ENCODE measurements around the gene FZD4.

FZD4 gene

DNA sequence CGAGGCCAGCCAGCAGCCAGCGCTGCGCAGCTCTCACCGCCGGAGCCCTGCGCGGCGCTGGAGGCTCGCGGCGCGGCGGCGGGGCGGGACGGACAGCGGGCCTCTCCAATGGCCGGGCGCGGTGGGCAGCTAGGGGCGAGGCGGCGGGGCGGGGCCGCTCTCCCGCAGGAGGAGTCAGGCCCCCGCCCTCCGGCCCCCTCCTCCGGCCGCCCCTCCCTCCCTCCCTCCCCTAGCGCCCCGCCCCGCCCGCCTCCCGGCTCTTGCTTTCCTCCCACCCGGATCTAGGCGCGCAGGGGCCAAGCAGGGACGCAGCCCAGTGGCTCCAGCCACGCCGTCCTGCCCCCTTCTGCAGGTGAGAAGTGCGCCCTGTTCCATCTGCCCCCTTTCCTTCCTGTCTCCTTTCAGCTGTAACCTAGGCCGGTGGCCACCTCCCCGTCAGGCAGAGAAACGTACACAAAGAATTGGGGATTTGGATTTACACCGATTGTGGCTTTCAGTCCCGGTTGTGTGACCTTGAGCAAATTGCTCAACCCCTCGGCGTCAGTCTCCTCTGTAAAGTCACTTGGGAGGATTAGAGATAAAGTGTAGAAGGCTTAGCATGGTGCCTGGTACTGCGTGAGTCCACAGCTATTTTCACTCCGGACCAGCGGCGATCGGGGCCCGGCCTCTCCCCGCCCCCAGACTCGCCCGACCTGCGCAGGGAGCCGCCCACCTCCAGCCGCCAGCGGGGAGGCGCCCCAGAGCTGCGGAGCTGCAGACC lies at the start of gene FZD4 (continued):
- TF ChIP-seq, protein P1, sequence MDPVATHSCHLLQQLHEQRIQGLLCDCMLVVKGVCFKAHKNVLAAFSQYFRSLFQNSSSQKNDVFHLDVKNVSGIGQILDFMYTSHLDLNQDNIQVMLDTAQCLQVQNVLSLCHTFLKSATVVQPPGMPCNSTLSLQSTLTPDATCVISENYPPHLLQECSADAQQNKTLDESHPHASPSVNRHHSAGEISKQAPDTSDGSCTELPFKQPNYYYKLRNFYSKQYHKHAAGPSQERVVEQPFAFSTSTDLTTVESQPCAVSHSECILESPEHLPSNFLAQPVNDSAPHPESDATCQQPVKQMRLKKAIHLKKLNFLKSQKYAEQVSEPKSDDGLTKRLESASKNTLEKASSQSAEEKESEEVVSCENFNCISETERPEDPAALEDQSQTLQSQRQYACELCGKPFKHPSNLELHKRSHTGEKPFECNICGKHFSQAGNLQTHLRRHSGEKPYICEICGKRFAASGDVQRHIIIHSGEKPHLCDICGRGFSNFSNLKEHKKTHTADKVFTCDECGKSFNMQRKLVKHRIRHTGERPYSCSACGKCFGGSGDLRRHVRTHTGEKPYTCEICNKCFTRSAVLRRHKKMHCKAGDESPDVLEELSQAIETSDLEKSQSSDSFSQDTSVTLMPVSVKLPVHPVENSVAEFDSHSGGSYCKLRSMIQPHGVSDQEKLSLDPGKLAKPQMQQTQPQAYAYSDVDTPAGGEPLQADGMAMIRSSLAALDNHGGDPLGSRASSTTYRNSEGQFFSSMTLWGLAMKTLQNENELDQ (tag by site-specific recombination; IDR thresholded peaks at IDR 0.05; ENCODE audit: low read depth), result no peak
- TF ChIP-seq, protein P2, sequence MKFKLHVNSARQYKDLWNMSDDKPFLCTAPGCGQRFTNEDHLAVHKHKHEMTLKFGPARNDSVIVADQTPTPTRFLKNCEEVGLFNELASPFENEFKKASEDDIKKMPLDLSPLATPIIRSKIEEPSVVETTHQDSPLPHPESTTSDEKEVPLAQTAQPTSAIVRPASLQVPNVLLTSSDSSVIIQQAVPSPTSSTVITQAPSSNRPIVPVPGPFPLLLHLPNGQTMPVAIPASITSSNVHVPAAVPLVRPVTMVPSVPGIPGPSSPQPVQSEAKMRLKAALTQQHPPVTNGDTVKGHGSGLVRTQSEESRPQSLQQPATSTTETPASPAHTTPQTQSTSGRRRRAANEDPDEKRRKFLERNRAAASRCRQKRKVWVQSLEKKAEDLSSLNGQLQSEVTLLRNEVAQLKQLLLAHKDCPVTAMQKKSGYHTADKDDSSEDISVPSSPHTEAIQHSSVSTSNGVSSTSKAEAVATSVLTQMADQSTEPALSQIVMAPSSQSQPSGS (tag by site-specific recombination; IDR thresholded peaks at IDR 0.05; ENCODE audit: low read depth), result no peak
- TF ChIP-seq ZNF239 (tag by site-specific recombination; IDR thresholded peaks at IDR 0.05) (no peak), ZNF792 (tag by site-specific recombination; IDR thresholded peaks at IDR 0.05) (no peak), ZBTB7A (tag by site-specific recombination; IDR thresholded peaks at IDR 0.05; ENCODE audit: low read depth) (no peak), ZNF23 (tag by site-specific recombination; IDR thresholded peaks at IDR 0.05; ENCODE audit: borderline replicate concordance) (no peak), ZNF791 (tag by site-specific recombination; IDR thresholded peaks at IDR 0.05) (no peak), ZFHX2 (tag by site-specific recombination; conservative IDR thresholded peaks at IDR 0.05) (peak; percentile 85), ZNF24 (tag by site-specific recombination; IDR thresholded peaks at IDR 0.05) (no peak), ZBTB48 (tag by site-specific recombination; IDR thresholded peaks at IDR 0.05) (no peak; the same call in 1 of the 2 replicates), ZNF777 (tag by site-specific recombination; IDR thresholded peaks at IDR 0.05; ENCODE audit: borderline replicate concordance) (no peak), RBAK (tag by site-specific recombination; IDR thresholded peaks at IDR 0.05) (no peak), ZNF530 (tag by site-specific recombination; IDR thresholded peaks at IDR 0.05; ENCODE audit: low read depth) (no peak), ZNF600 (tag by site-specific recombination; IDR thresholded peaks at IDR 0.05) (peak; percentile 57; the same call in 1 of the 2 replicates), ZFP69B (tag by site-specific recombination; IDR thresholded peaks at IDR 0.05) (no peak), GFI1B (tag by site-specific recombination; IDR thresholded peaks at IDR 0.05) (no peak), ZNF211 (tag by site-specific recombination; IDR thresholded peaks at IDR 0.05; ENCODE audit: low read depth) (no peak), WT1 (tag by site-specific recombination; IDR thresholded peaks at IDR 0.05) (no peak), ZNF214 (tag by site-specific recombination; IDR thresholded peaks at IDR 0.05; ENCODE audit: borderline replicate concordance) (no peak), ZNF335 (tag by site-specific recombination; conservative IDR thresholded peaks at IDR 0.05) (peak; percentile 85), ZNF830 (tag by site-specific recombination; IDR thresholded peaks at IDR 0.05; ENCODE audit: low read depth) (no peak)
- TF ChIP-seq, protein P3, sequence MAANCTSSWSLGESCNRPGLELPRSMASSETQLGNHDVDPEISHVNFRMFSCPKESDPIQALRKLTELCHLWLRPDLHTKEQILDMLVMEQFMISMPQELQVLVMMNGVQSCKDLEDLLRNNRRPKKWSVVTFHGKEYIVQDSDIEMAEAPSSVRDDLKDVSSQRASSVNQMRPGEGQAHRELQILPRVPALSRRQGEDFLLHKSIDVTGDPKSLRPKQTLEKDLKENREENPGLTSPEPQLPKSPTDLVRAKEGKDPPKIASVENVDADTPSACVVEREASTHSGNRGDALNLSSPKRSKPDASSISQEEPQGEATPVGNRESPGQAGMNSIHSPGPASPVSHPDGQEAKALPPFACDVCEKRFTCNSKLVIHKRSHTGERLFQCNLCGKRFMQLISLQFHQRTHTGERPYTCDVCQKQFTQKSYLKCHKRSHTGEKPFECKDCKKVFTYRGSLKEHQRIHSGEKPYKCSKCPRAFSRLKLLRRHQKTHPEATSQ (tag by site-specific recombination; IDR thresholded peaks at IDR 0.05), result no peak
- TF ChIP-seq, protein P4, sequence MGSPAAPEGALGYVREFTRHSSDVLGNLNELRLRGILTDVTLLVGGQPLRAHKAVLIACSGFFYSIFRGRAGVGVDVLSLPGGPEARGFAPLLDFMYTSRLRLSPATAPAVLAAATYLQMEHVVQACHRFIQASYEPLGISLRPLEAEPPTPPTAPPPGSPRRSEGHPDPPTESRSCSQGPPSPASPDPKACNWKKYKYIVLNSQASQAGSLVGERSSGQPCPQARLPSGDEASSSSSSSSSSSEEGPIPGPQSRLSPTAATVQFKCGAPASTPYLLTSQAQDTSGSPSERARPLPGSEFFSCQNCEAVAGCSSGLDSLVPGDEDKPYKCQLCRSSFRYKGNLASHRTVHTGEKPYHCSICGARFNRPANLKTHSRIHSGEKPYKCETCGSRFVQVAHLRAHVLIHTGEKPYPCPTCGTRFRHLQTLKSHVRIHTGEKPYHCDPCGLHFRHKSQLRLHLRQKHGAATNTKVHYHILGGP (tag by site-specific recombination; IDR thresholded peaks at IDR 0.05), result no peak
- TF ChIP-seq, protein P5, sequence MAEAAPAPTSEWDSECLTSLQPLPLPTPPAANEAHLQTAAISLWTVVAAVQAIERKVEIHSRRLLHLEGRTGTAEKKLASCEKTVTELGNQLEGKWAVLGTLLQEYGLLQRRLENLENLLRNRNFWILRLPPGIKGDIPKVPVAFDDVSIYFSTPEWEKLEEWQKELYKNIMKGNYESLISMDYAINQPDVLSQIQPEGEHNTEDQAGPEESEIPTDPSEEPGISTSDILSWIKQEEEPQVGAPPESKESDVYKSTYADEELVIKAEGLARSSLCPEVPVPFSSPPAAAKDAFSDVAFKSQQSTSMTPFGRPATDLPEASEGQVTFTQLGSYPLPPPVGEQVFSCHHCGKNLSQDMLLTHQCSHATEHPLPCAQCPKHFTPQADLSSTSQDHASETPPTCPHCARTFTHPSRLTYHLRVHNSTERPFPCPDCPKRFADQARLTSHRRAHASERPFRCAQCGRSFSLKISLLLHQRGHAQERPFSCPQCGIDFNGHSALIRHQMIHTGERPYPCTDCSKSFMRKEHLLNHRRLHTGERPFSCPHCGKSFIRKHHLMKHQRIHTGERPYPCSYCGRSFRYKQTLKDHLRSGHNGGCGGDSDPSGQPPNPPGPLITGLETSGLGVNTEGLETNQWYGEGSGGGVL (tag by site-specific recombination; IDR thresholded peaks at IDR 0.05), result no peak
- TF ChIP-seq, protein P6, sequence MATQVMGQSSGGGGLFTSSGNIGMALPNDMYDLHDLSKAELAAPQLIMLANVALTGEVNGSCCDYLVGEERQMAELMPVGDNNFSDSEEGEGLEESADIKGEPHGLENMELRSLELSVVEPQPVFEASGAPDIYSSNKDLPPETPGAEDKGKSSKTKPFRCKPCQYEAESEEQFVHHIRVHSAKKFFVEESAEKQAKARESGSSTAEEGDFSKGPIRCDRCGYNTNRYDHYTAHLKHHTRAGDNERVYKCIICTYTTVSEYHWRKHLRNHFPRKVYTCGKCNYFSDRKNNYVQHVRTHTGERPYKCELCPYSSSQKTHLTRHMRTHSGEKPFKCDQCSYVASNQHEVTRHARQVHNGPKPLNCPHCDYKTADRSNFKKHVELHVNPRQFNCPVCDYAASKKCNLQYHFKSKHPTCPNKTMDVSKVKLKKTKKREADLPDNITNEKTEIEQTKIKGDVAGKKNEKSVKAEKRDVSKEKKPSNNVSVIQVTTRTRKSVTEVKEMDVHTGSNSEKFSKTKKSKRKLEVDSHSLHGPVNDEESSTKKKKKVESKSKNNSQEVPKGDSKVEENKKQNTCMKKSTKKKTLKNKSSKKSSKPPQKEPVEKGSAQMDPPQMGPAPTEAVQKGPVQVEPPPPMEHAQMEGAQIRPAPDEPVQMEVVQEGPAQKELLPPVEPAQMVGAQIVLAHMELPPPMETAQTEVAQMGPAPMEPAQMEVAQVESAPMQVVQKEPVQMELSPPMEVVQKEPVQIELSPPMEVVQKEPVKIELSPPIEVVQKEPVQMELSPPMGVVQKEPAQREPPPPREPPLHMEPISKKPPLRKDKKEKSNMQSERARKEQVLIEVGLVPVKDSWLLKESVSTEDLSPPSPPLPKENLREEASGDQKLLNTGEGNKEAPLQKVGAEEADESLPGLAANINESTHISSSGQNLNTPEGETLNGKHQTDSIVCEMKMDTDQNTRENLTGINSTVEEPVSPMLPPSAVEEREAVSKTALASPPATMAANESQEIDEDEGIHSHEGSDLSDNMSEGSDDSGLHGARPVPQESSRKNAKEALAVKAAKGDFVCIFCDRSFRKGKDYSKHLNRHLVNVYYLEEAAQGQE (tag by site-specific recombination; IDR thresholded peaks at IDR 0.05), result no peak
- TF ChIP-seq, protein P7, sequence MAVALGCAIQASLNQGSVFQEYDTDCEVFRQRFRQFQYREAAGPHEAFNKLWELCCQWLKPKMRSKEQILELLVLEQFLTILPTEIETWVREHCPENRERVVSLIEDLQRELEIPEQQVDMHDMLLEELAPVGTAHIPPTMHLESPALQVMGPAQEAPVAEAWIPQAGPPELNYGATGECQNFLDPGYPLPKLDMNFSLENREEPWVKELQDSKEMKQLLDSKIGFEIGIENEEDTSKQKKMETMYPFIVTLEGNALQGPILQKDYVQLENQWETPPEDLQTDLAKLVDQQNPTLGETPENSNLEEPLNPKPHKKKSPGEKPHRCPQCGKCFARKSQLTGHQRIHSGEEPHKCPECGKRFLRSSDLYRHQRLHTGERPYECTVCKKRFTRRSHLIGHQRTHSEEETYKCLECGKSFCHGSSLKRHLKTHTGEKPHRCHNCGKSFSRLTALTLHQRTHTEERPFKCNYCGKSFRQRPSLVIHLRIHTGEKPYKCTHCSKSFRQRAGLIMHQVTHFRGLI (tag by site-specific recombination; IDR thresholded peaks at IDR 0.05), result peak; percentile 40; the same call in 1 of the 2 replicates

All from HEK293 (cell line).